Endothelial cell of umbilical vein (primary cell): ENCODE data around the gene UGT1A5. TPM values are rescaled to one million over a fixed set of nuclear protein-coding genes. Genes with fewer than 3 reads are reported as not detected.

Source experiments
- BruUV-seq: library from RNA; stranded (reverse); fragments of 400-500 nt; replicated peaks from 2 replicates; lab custom pipeline; 2021; lab: Mats Ljungman, UMichigan
- CTCF ChIA-PET: fragments of 300-600, 350-600 bp; sonication (Branson Sonifier 250); formaldehyde crosslinking; loops from one replicate; lab custom pipeline; 2021; ENCODE audit warnings: antibody characterized with exemption, inconsistent platforms; lab: Charles Lee
- POLR2A ChIA-PET: fragments of 300-600, 350-600 bp; sonication (Branson Sonifier 250); formaldehyde crosslinking; loops from one replicate; lab custom pipeline; 2021; ENCODE audit warnings: antibody characterized with exemption, inconsistent platforms; lab: Charles Lee
- DNase-seq: peaks from one replicate; pipeline ENCODE4 v3.0.0-alpha.2; 2011; ENCODE audit warnings: low read depth, low spot score
- FAIRE-seq: peaks from 2 replicates; lab custom pipeline; 2011; peaks lifted over from hg19 to GRCh38; lab: Jason Lieb, UNC
- H2AFZ ChIP-seq: 2 replicates; pipeline ENCODE4 v1.6.0; 2012; ENCODE audit warnings: low read depth, low read length, control low read depth, inconsistent platforms
- H3K27ac ChIP-seq: 2 replicates; pipeline ENCODE4 v1.5.1; 2011; ENCODE audit warnings: low read depth, mild to moderate bottlenecking, control low read depth, low read length, moderate library complexity; ENCODE audit not compliant: insufficient read depth
- H3K27me3 ChIP-seq, 2 experiments: 2 replicates each; pipeline versions ENCODE4 v1.6.0 to v1.6.1; 2011; ENCODE audit warnings: low read length in 2 of 2, mixed read lengths in 1 of 2; ENCODE audit not compliant: control insufficient read depth in 2 of 2, insufficient read depth in 2 of 2
- H3K36me3 ChIP-seq, 2 experiments: 2 replicates in 1 of 2; 3 replicates in 1 of 2; pipeline ENCODE4 v1.5.1; 2011; ENCODE audit warnings: low read length in 2 of 2, mild to moderate bottlenecking in 1 of 2, moderate library complexity in 1 of 2; ENCODE audit not compliant: control insufficient read depth in 2 of 2, insufficient read depth in 2 of 2; ENCODE audit errors: extremely low read depth in 1 of 2
- H3K4me1 ChIP-seq: 3 replicates; pipeline ENCODE4 v1.5.1; 2011; ENCODE audit warnings: mild to moderate bottlenecking, low read length; ENCODE audit not compliant: control insufficient read depth, insufficient read depth; ENCODE audit errors: extremely low read depth
- H3K4me2 ChIP-seq: 2 replicates; pipeline ENCODE4 v1.6.1; 2011; ENCODE audit warnings: low read length, control low read depth, mixed read lengths; ENCODE audit not compliant: insufficient read depth
- H3K4me3 ChIP-seq, 3 experiments: fragments of 200-600 bp in 1 of 3; sonication (generic), shearing (Covaris generic) in 1 of 3; replicated peaks in 1 of 3; 2 replicates each; pipeline ENCODE4 v1.5.1; 2011 to 2016; ENCODE audit warnings: control low read depth in 3 of 3, low read length in 3 of 3, mild to moderate bottlenecking in 2 of 3, inconsistent platforms in 1 of 3, low read depth in 1 of 3, moderate library complexity in 1 of 3; ENCODE audit not compliant: insufficient read depth in 1 of 3
- H3K79me2 ChIP-seq: 2 replicates; pipeline ENCODE4 v1.6.0; 2012; ENCODE audit warnings: low read length, inconsistent platforms; ENCODE audit not compliant: control insufficient read depth, insufficient read depth
- H3K9ac ChIP-seq: replicated peaks from 2 replicates; pipeline ENCODE3; 2011; ENCODE audit warnings: low read length, control low read depth; ENCODE audit not compliant: insufficient read depth; ENCODE audit errors: extremely low read depth
- H3K9me1 ChIP-seq: replicated peaks from 3 replicates; pipeline ENCODE4 v1.6.0; 2011; ENCODE audit warnings: mild to moderate bottlenecking, low read length; ENCODE audit not compliant: control insufficient read depth, insufficient read depth; ENCODE audit errors: extremely low read depth
- H3K9me3 ChIP-seq: replicated peaks from 2 replicates; pipeline ENCODE4 v1.5.1; 2012; ENCODE audit warnings: low read length, inconsistent platforms; ENCODE audit not compliant: control insufficient read depth, insufficient read depth
- H4K20me1 ChIP-seq: replicated peaks from 2 replicates; pipeline ENCODE3; 2011; ENCODE audit warnings: mild to moderate bottlenecking, low read length; ENCODE audit not compliant: control insufficient read depth, insufficient read depth; ENCODE audit errors: extremely low read depth
- CTCF ChIP-seq, 2 donors: IDR thresholded peaks; 1 replicate in 1 of 2; 2 replicates in 1 of 2; pipeline ENCODE4 v1.5.1; 2011; ENCODE audit warnings: low read length in 2 of 2, mild to moderate bottlenecking in 2 of 2, moderate library complexity in 2 of 2, control low read depth in 1 of 2, inconsistent platforms in 1 of 2, low read depth in 1 of 2; ENCODE audit not compliant: insufficient read depth in 1 of 2; ENCODE audit errors: extremely low read depth in 1 of 2
- EZH2 ChIP-seq: IDR thresholded peaks from 2 replicates; pipeline ENCODE4 v1.6.1; 2012; ENCODE audit warnings: borderline replicate concordance, low read depth, mild to moderate bottlenecking, moderate library complexity, low read length, inconsistent platforms; ENCODE audit not compliant: severe bottlenecking
- FOS ChIP-seq: IDR thresholded peaks from 2 replicates; pipeline ENCODE4 v1.6.1; 2011; ENCODE audit warnings: mild to moderate bottlenecking, low read length, moderate library complexity, borderline replicate concordance; ENCODE audit not compliant: insufficient read depth
- GATA2 ChIP-seq: IDR thresholded peaks from 2 replicates; pipeline ENCODE4 v1.7.0; 2011; ENCODE audit warnings: low read depth, mild to moderate bottlenecking, moderate library complexity, mixed read lengths, low read length; ENCODE audit not compliant: insufficient read length, insufficient read depth
- JUN ChIP-seq: IDR thresholded peaks from 2 replicates; pipeline ENCODE4 v1.6.1; 2011; ENCODE audit warnings: borderline replicate concordance, low read depth; ENCODE audit not compliant: insufficient read length, insufficient read depth
- MAX ChIP-seq: IDR thresholded peaks from 2 replicates; pipeline ENCODE4 v1.6.1; 2011; ENCODE audit not compliant: insufficient read depth, insufficient read length
- MYC ChIP-seq: IDR thresholded peaks from one replicate; pipeline ENCODE4 v1.6.1; 2011; ENCODE audit warnings: mild to moderate bottlenecking, low read depth, low read length
- POLR2A ChIP-seq: IDR thresholded peaks from 2 replicates; pipeline ENCODE4 v1.6.1; 2012; ENCODE audit warnings: low read depth, mild to moderate bottlenecking, control low read depth, low read length
- POLR2AphosphoS5 ChIP-seq: IDR thresholded peaks from 2 replicates; pipeline ENCODE4 v1.6.1; 2012; ENCODE audit warnings: low read depth, mild to moderate bottlenecking, control low read depth, low read length, moderate library complexity; ENCODE audit not compliant: insufficient read depth
- dilution Hi-C: fragments of 300-500 bp; cut with MboI; formaldehyde crosslinking; loops from one replicate; pipeline ENCODE4 v1.15.0; 2019; ENCODE audit warnings: low sequenced_read_pairs; ENCODE audit not compliant: extremely low pct_ligation_motif_present
- intact Hi-C: fragments of 100-400 bp; cut with micrococcal nuclease; formaldehyde crosslinking; loops from one replicate; pipeline ENCODE4 v1.10.0; 2022
- polyA plus RNA-seq, 4 experiments: library from polyadenylated mRNA; depleted of rRNA in 3 of 4; stranded (reverse) in 3 of 4; unstranded in 1 of 4; fragments of >200 nt; gene quantifications; 2 replicates each; pipeline versions ENCODE4 v1.2.1 to v1.2.3, GENCODE V29; 2011 to 2012; ENCODE audit warnings: missing spikeins in 1 of 4
- total RNA-seq: library from RNA; stranded (reverse); gene quantifications from 2 replicates; pipeline ENCODE4 v1.2.3, GENCODE V29; 2021

Gene UGT1A5
- total and polyA plus RNA-seq, 2 donors (not counting 3 experiments of a cell fraction or from before 2014, with no cell fraction given), result not detected

GRCh38 chr2:233693963-233694362 lies 18.7 kb upstream of the UGT1A5 start:
- dilution Hi-C loops, result no loop called here
- Histone ChIP-seq H3K9me1 (no peaks in the 10 kb centered on the region), H3K4me2 (no peak overlapping the region), H3K4me3 (no peak overlapping the region), H4K20me1 (no peaks in the 10 kb centered on the region), H3K36me3 (no peaks in the 10 kb centered on the region), H3K27me3 (no peaks in the 10 kb centered on the region), H3K4me1 (peaks cover 15% of the 10 kb centered on the region), H3K9me3 (no peaks in the 10 kb centered on the region), H3K27ac (no peak overlapping the region), H2AFZ (no peak overlapping the region), H3K9ac (no peak overlapping the region), H3K79me2 (no peaks in the 10 kb centered on the region)
- intact Hi-C loops, result no loop called here
- no TSS peak for BruUV-seq
- CTCF ChIA-PET, result no interaction called here
- FAIRE-seq, result no peak
- DNase-seq, result no peak
- TF ChIP-seq JUN (no peak), MYC (no peak), GATA2 (no peak)
- POLR2A ChIA-PET, result no interaction called here

- dilution Hi-C loops (no loop called here), intact Hi-C loops (no loop called here)
- FAIRE-seq, result no peak
- no TSS peak for BruUV-seq
- CTCF ChIA-PET, result interaction anchor here (1.5 to 3.5 kb wide), 2 partner anchors 13 to 212 kb away, joined by 3 to 14 read pairs; partner anchors contain the start of gene UGT1A5
- Histone ChIP-seq H3K9me3 (no peaks in the 10 kb centered on the region), H3K4me1 (peaks cover 4% of the 10 kb centered on the region), H3K27me3 (no peaks in the 10 kb centered on the region), H3K9me1 (no peaks in the 10 kb centered on the region), H4K20me1 (no peaks in the 10 kb centered on the region), H3K9ac (no peak overlapping the region), H3K36me3 (no peaks in the 10 kb centered on the region), H3K79me2 (no peaks in the 10 kb centered on the region), H3K27ac (no peak overlapping the region), H3K4me2 (no peak overlapping the region), H3K4me3 (no peak overlapping the region), H2AFZ (no peak overlapping the region)
- TF ChIP-seq MYC (no peak), MAX (no peak), GATA2 (no peak), FOS (no peak), JUN (no peak), EZH2 (no peak), POLR2AphosphoS5 (no peak), POLR2A (no peak), CTCF (IDR thresholded peaks at IDR 0.05; ENCODE audit: extremely low read depth in 1 of 2, insufficient read depth in 1 of 2, low read depth in 1 of 2, low read length in 2 of 2) (no peak)
- no peak for DNase-seq
- POLR2A ChIA-PET, result no interaction called here
Measured at GRCh38 chr2:233698740-233699139, 14.0 kb upstream of the UGT1A5 start.
